K562 (cell line): Measurements from ENCODE around the gene FLOT2. TPM values are rescaled to one million over a fixed set of nuclear protein-coding genes. Genes with fewer than 3 reads are reported as not detected.

Experiments
- ATAC-seq: fragments of 200-7000 bp; cut with Tn5 transposase; 3 replicates; pipeline ENCODE4 v1.9.1; 2020; ENCODE audit warnings: moderate library complexity
- BruUV-seq: library from RNA; stranded (reverse); fragments of 400-500 nt; replicated peaks from 2 replicates; lab custom pipeline; 2021; lab: Mats Ljungman, UMichigan
- CTCF ChIA-PET: fragments of 300-600 bp; formaldehyde crosslinking; extraction: SDS; loops from one replicate; lab custom pipeline; 2021; ENCODE audit warnings: low intra/inter-chr PET ratio; lab: Yijun Ruan, JAX
- POLR2A ChIA-PET: fragments of 300-600, 350-650 bp; sonication (Branson Sonifier 250); formaldehyde crosslinking; extraction: SDS; loops from one replicate; lab custom pipeline; 2021; ENCODE audit warnings: antibody characterized with exemption, inconsistent platforms; lab: Yijun Ruan, JAX
- DNase-seq, 4 experiments: peaks; one replicate each; pipeline versions ENCODE4 v3.0.0 to v3.0.0-alpha.2; 2011 to 2018; ENCODE audit warnings: low spot score in 3 of 4, mixed read lengths in 3 of 4; ENCODE audit errors: extremely low read depth in 1 of 4
- FAIRE-seq: peaks from 2 replicates; lab custom pipeline; 2011; peaks lifted over from hg19 to GRCh38; lab: Jason Lieb, UNC
- H2AFZ ChIP-seq: 2 replicates; pipeline ENCODE4 v1.6.0; 2011; ENCODE audit warnings: low read depth, low read length, control low read depth, inconsistent platforms
- H3K27ac ChIP-seq: fragments of 200-600 bp; 3 replicates; pipeline ENCODE4 v1.8.0; 2011; ENCODE audit warnings: low read depth, mild to moderate bottlenecking, control low read depth, inconsistent platforms, low read length, moderate library complexity, mixed read lengths; ENCODE audit errors: extremely low read depth
- H3K27me3 ChIP-seq, 2 experiments: fragments of 300-600 bp in 1 of 2; 2 replicates in 1 of 2; 3 replicates in 1 of 2; pipeline versions ENCODE4 v1.6.0 to v1.8.0; 2011; ENCODE audit warnings: inconsistent platforms in 2 of 2, low read length in 2 of 2, mild to moderate bottlenecking in 1 of 2, mixed read lengths in 1 of 2, moderate library complexity in 1 of 2; ENCODE audit not compliant: control insufficient read depth in 2 of 2, insufficient read depth in 2 of 2
- H3K36me3 ChIP-seq: fragments of 300-600 bp; 3 replicates; pipeline ENCODE4 v1.8.0; 2011; ENCODE audit warnings: mild to moderate bottlenecking, low read length, inconsistent platforms; ENCODE audit not compliant: control insufficient read depth, insufficient read depth
- H3K4me1 ChIP-seq, 2 experiments: fragments of 200-600 bp in 1 of 2; replicated peaks in 1 of 2; 2 replicates in 1 of 2; 3 replicates in 1 of 2; pipeline versions ENCODE4 v1.5.1 to v1.8.0; 2011; ENCODE audit warnings: inconsistent platforms in 2 of 2, low read length in 2 of 2, mild to moderate bottlenecking in 1 of 2, mixed read lengths in 1 of 2, moderate library complexity in 1 of 2; ENCODE audit not compliant: control insufficient read depth in 2 of 2, insufficient read depth in 2 of 2
- H3K4me2 ChIP-seq: 2 replicates; pipeline ENCODE4 v1.6.1; 2011; ENCODE audit warnings: low read length, control low read depth, inconsistent platforms, mixed read lengths; ENCODE audit not compliant: insufficient read depth
- H3K4me3 ChIP-seq: fragments of 200-600 bp; sonication (generic), shearing (Covaris generic); 2 replicates; pipeline ENCODE4 v1.5.1; 2016; ENCODE audit warnings: control low read depth, inconsistent platforms
- H3K79me2 ChIP-seq: fragments of 200-600 bp; 3 replicates; pipeline ENCODE4 v1.8.0; 2011; ENCODE audit warnings: low read length, inconsistent platforms; ENCODE audit not compliant: control insufficient read depth, insufficient read depth
- H3K9ac ChIP-seq, 2 experiments: 2 replicates each; pipeline versions ENCODE4 v1.6.0 to v1.6.1; 2011; ENCODE audit warnings: low read depth in 2 of 2, low read length in 2 of 2, control low read depth in 1 of 2, inconsistent platforms in 1 of 2, mild to moderate bottlenecking in 1 of 2, mixed read lengths in 1 of 2; ENCODE audit not compliant: insufficient read depth in 1 of 2
- H3K9me1 ChIP-seq: one replicate; pipeline ENCODE4 v1.6.0; 2011; ENCODE audit warnings: inconsistent platforms, mild to moderate bottlenecking, low read length, moderate library complexity; ENCODE audit not compliant: control insufficient read depth, insufficient read depth
- H3K9me3 ChIP-seq: replicated peaks from 2 replicates; pipeline ENCODE4 v1.5.1; 2011; ENCODE audit warnings: low read depth, low read length, inconsistent platforms; ENCODE audit not compliant: control insufficient read depth, insufficient read depth
- H4K20me1 ChIP-seq: replicated peaks from 2 replicates; pipeline ENCODE4 v1.6.1; 2011; ENCODE audit warnings: low read length, inconsistent platforms, mixed read lengths; ENCODE audit not compliant: control insufficient read depth, insufficient read depth
- BRD9 ChIP-seq: fragments of 450-650 bp; IDR thresholded peaks from 2 replicates; pipeline ENCODE4 v1.6.1; 2018; ENCODE audit warnings: low read depth; ENCODE audit not compliant: partially characterized antibody
- CXXC5 ChIP-seq: fragments of 250-450 bp; sonication (Bioruptor Pico); IDR thresholded peaks from 2 replicates; pipeline ENCODE4 v1.8.0; 2022; ENCODE audit warnings: inconsistent platforms, mild to moderate bottlenecking, moderate library complexity
- FIP1L1 ChIP-seq: fragments of 200-400 bp; formaldehyde crosslinking; IDR thresholded peaks from 2 replicates; pipeline ENCODE4 v1.6.1; 2018; ENCODE audit warnings: mild to moderate bottlenecking, low read depth, low read length; ENCODE audit not compliant: poor library complexity, severe bottlenecking
- MIER1 ChIP-seq: fragments of 450-650 bp; IDR thresholded peaks from 2 replicates; pipeline ENCODE4 v1.6.1; 2016; ENCODE audit warnings: antibody characterized with exemption, mild to moderate bottlenecking, low read depth
- PCBP2 ChIP-seq: fragments of 200-400 bp; formaldehyde crosslinking; IDR thresholded peaks from 2 replicates; pipeline ENCODE4 v1.6.1; 2018; ENCODE audit warnings: low read length, low read depth, mild to moderate bottlenecking, moderate library complexity; ENCODE audit not compliant: poor library complexity, severe bottlenecking
- RAD21 ChIP-seq, 2 experiments: fragments of 250-450 bp in 1 of 2; fragments of 450-650 bp in 1 of 2; sonication (Bioruptor Pico) in 1 of 2; formaldehyde crosslinking in 1 of 2; IDR thresholded peaks in 1 of 2; conservative IDR thresholded peaks in 1 of 2; 2 replicates each; pipeline versions ENCODE4 v1.4.0 to v1.8.0; 2020 to 2022; ENCODE audit warnings: mild to moderate bottlenecking in 2 of 2, moderate library complexity in 1 of 2
- SMC3 ChIP-seq: conservative IDR thresholded peaks from 2 replicates; pipeline ENCODE4 v1.6.1; 2011; ENCODE audit warnings: low read depth, low read length, improper control_type of control experiment; ENCODE audit not compliant: insufficient read depth
- STAT6 ChIP-seq: sonication (generic); formaldehyde crosslinking; IDR thresholded peaks from 2 replicates; pipeline ENCODE4 v1.8.1; 2023; ENCODE audit warnings: mild to moderate bottlenecking, missing genetic modification reagents
- ZBTB33 ChIP-seq: sonication (generic); formaldehyde crosslinking; IDR thresholded peaks from 2 replicates; pipeline ENCODE4 v1.8.1; 2023; ENCODE audit warnings: mild to moderate bottlenecking, missing genetic modification reagents
- WGBS: fragments of 100-300 bp; shearing (Covaris generic); methylation state at CpG from one replicate; pipeline ENCODE4 v1.1.6; 2016; ENCODE audit warnings: low coverage, mixed read lengths; ENCODE audit not compliant: insufficient coverage; ENCODE audit errors: missing lambda C conversion rate; 5-methylcytosine and 5-hydroxymethylcytosine counted together
- in situ Hi-C: fragments of 300-500 bp; cut with MboI; formaldehyde crosslinking; loops from 4 replicates; pipeline ENCODE4 v1.15.0; 2018; ENCODE audit warnings: inconsistent platforms, mixed read lengths
- intact Hi-C: fragments of 100-400 bp; cut with micrococcal nuclease; formaldehyde crosslinking; loops from 2 replicates; pipeline ENCODE4 v1.14.2; 2022
- polyA plus RNA-seq, 8 experiments: library from polyadenylated mRNA; depleted of rRNA in 4 of 8; stranded (reverse) in 5 of 8; unstranded in 3 of 8; fragments of >200 nt; fragmentation: Nextera tagmentation in 2 of 8; fragmentation: Illumina TruSeq in 1 of 8; extraction: Ambion mirVana in 2 of 8; extraction: Trizol in 1 of 8; gene quantifications; 2 replicates each; pipeline versions ENCODE4 v1.2.1 to v1.2.3, GENCODE V29; 2011 to 2014; ENCODE audit warnings: inconsistent platforms in 1 of 8, missing spikeins in 1 of 8
- total RNA-seq, 7 experiments: library from RNA; depleted of rRNA in 6 of 7; stranded (reverse); fragments of >200 nt in 6 of 7; fragmentation: Illumina TruSeq in 2 of 7; extraction: Trizol in 2 of 7; gene quantifications; 2 replicates each; pipeline versions ENCODE4 v1.2.1 to v1.2.3, GENCODE V29; 2011 to 2021; ENCODE audit warnings: low replicate concordance in 1 of 7
- TF ChIP-seq, protein P1 (sequence below): fragments of 250-450 bp; sonication (Bioruptor Pico); IDR thresholded peaks from 2 replicates; pipeline ENCODE4 v1.8.0; 2022; ENCODE audit warnings: inconsistent platforms, mild to moderate bottlenecking, moderate library complexity, borderline replicate concordance
- TF ChIP-seq, protein P2 (sequence below): fragments of 250-450 bp; sonication (Bioruptor Pico); IDR thresholded peaks from 2 replicates; pipeline ENCODE4 v1.8.0; 2021; ENCODE audit warnings: borderline replicate concordance, mild to moderate bottlenecking, moderate library complexity; ENCODE audit not compliant: poor library complexity, severe bottlenecking

The FLOT2 gene
- total and polyA plus RNA-seq, 9 of the 15 experiments (the other 6 are each of a cell fraction or from before 2014, with no cell fraction given), result 17.5 to 138 (median 41.7) TPM

GRCh38 chr17:28916302-28916934, 18.9 kb upstream of the FLOT2 start:
- POLR2A ChIA-PET, result interaction anchor here (1.1 to 3.7 kb wide), 5 partner anchors 10 to 269 kb away, joined by 3 to 14 read pairs (median 5); no protein-coding TSS in a partner anchor
- Histone ChIP-seq H2AFZ (no peak overlapping the region), H3K4me2 (no peak overlapping the region), H3K36me3 (peaks cover 92% of the 10 kb centered on the region), H3K4me1 (peaks cover 17 to 18% of the 10 kb centered on the region in 2 experiments), H3K9ac (no peak overlapping the region), H3K27ac (no peak overlapping the region; the same call in 2 of the 3 replicates), H3K27me3 (no peaks in the 10 kb centered on the region), H3K9me3 (peaks cover 4% of the 10 kb centered on the region; the same call in 1 of the 2 replicates), H3K79me2 (peaks cover 5% of the 10 kb centered on the region; the same call in 1 of the 3 replicates), H4K20me1 (peaks cover 5% of the 10 kb centered on the region), H3K9me1 (peaks cover 5% of the 10 kb centered on the region), H3K4me3 (no peak overlapping the region)
- no TSS peak for BruUV-seq
- CTCF ChIA-PET, result interaction anchor here (0.7 to 3.2 kb wide), 4 partner anchors 11 to 190 kb away, joined by 3 to 15 read pairs (median 3); partner anchors contain the start of gene TLCD1
- peak in 2 of 4 experiments; percentile 44 to 73 for DNase-seq
- peak; percentile 82 for ATAC-seq
- FAIRE-seq, result peak; percentile 87
- WGBS, result 63% methylated on average over 6 of the region's 6 CpGs
- intact Hi-C loops (loop anchor here (1.0 to 2.0 kb wide), 3 partner anchors 68 to 189 kb away; no protein-coding TSS in a partner anchor), in situ Hi-C loops (no loop called here)
- TF ChIP-seq RAD21 (CRISPR knock-in tag; conservative IDR thresholded peaks at IDR 0.05 in 1 of 2, IDR thresholded peaks at IDR 0.05 in 1 of 2) (peak; percentile 76 to 84), SMC3 (peak; percentile 61), BRD9 (peak; percentile 63), STAT6 (CRISPR knock-in tag) (0 out of 2 replicates have a peak, but pooled peaks have one; percentile 52), MIER1 (no peak), ZBTB33 (CRISPR knock-in tag) (peak; percentile 68; the same call in 1 of the 2 replicates), CXXC5 (CRISPR knock-in tag) (peak; percentile 20; the same call in 1 of the 2 replicates), FIP1L1 (no peak), PCBP2 (no peak)
- TF ChIP-seq, protein P1, sequence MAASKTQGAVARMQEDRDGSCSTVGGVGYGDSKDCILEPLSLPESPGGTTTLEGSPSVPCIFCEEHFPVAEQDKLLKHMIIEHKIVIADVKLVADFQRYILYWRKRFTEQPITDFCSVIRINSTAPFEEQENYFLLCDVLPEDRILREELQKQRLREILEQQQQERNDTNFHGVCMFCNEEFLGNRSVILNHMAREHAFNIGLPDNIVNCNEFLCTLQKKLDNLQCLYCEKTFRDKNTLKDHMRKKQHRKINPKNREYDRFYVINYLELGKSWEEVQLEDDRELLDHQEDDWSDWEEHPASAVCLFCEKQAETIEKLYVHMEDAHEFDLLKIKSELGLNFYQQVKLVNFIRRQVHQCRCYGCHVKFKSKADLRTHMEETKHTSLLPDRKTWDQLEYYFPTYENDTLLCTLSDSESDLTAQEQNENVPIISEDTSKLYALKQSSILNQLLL (CRISPR knock-in tag), result no peak
- TF ChIP-seq, protein P2, sequence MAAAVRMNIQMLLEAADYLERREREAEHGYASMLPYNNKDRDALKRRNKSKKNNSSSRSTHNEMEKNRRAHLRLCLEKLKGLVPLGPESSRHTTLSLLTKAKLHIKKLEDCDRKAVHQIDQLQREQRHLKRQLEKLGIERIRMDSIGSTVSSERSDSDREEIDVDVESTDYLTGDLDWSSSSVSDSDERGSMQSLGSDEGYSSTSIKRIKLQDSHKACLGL (CRISPR knock-in tag), result no peak
